ENCODE results near the gene ZNF717. TPM values are rescaled to one million over a fixed set of nuclear protein-coding genes. Genes with fewer than 3 reads are reported as not detected.

ZNF717 gene
- total RNA-seq (ENCODE audit: low replicate concordance) = 13.9 and 15.2 TPM in 2 replicates

DNA sequence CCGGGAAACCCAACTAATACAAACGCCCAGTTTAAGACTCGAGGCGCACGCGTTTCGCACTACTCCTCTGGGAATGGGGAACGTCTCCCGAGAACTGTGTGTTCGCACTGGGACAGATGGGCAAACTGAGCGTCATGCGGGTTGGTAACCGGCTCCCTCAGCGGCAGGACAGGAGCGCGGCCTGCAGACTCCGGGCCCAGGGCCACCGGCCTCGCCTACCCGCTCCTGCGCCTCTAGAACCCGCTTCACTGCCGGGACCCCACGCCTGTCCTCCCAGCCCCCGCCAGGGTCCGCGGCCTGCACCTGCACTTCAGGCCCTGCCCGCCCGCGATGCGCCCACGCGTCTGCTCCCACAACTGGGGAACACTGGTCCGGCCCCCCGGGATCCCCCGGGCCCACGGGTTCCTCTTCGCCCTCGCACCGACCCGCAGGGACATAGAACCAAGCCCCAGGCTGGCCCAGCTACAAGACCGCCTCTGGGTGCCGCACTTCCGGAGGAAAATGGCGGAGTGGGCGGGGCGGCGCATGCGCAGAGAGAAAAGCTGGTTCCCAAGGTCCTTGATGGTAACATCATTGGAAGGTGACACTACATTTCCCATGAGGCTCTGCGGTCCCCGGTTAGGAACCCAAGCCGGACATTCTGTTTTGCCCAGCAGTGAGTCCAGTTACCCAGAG lies at the start of gene ZNF717:
ZNF717 (minus strand) TSS at position 469 of the 675 bp plus-strand sequence. CDS start 2,187 bp downstream, outside the sequence.

Other genes with a start within 250 kb of the ZNF717 start
- not detected in 2 replicates for gene FRG2C, start 121.2 kb downstream of the ZNF717 start, total RNA-seq (ENCODE audit: low replicate concordance)